Adrenal gland (tissue), 5 donors: ENCODE data around the gene SLC27A5.

Experiments used
- CTCF ChIP-seq, 6 experiments: fragments of 450-650 bp in 4 of 6; fragments of 200-600 bp in 2 of 6; sonication (generic) in 1 of 6; IDR thresholded peaks; 1 replicate in 5 of 6; 2 replicates in 1 of 6; pipeline versions ENCODE4 v1.5.1 to v1.8.0; 2016 to 2021; ENCODE audit warnings: antibody characterized with exemption in 6 of 6, mild to moderate bottlenecking in 2 of 6, moderate library complexity in 1 of 6
- POLR2A ChIP-seq, 2 donors: fragments of 450-650 bp; IDR thresholded peaks; one replicate each; pipeline ENCODE4 v1.6.1; 2017; ENCODE audit warnings: antibody characterized with exemption in 2 of 2, mild to moderate bottlenecking in 2 of 2, moderate library complexity in 1 of 2
- donor health status: DM: no; HTN: no; CAD: no.

GRCh38 chr19:58559275-58560006 lies 47.6 kb upstream of the SLC27A5 start:
- no peak for TF ChIP-seq CTCF (IDR thresholded peaks at IDR 0.05)
- peak; percentile 54 to 82 for TF ChIP-seq POLR2A (IDR thresholded peaks at IDR 0.05)
